RWPE2 (cell line): ENCODE results near the gene OPRL1.

ENCODE experiments used
- ATAC-seq: fragments of 200-7000 bp; cut with Tn5 transposase; 3 replicates; pipeline ENCODE4 v1.9.1; 2021; ENCODE audit warnings: low read depth
- DNase-seq: peaks from one replicate; pipeline ENCODE4 v3.0.0-alpha.2; 2020; ENCODE audit warnings: low spot score
- H3K27ac ChIP-seq: fragments of 450-650 bp; 2 replicates; pipeline ENCODE4 v1.5.1; 2017; ENCODE audit warnings: mild to moderate bottlenecking; ENCODE audit not compliant: poor library complexity, severe bottlenecking
- H3K27me3 ChIP-seq: fragments of 250-450 bp; sonication (Bioruptor Pico); 2 replicates; pipeline ENCODE4 v1.5.1; 2021; ENCODE audit warnings: mild to moderate bottlenecking, moderate library complexity; ENCODE audit not compliant: insufficient read depth, poor library complexity, severe bottlenecking
- H3K36me3 ChIP-seq: fragments of 250-450 bp; sonication (Bioruptor Pico); 2 replicates; pipeline ENCODE4 v1.5.1; 2020; ENCODE audit warnings: low read depth, mild to moderate bottlenecking, moderate library complexity
- H3K4me1 ChIP-seq: fragments of 250-450 bp; sonication (Bioruptor Pico); 2 replicates; pipeline ENCODE4 v1.5.1; 2021; ENCODE audit warnings: mild to moderate bottlenecking, moderate library complexity; ENCODE audit not compliant: insufficient read depth, poor library complexity, severe bottlenecking
- H3K4me3 ChIP-seq: fragments of 250-450 bp; sonication (Bioruptor Pico); 2 replicates; pipeline ENCODE4 v1.5.1; 2021; ENCODE audit warnings: mild to moderate bottlenecking, moderate library complexity; ENCODE audit not compliant: severe bottlenecking
- H3K9me3 ChIP-seq: fragments of 250-450 bp; sonication (Bioruptor Pico); 2 replicates; pipeline ENCODE4 v1.5.1; 2021; ENCODE audit warnings: mild to moderate bottlenecking, moderate library complexity; ENCODE audit not compliant: severe bottlenecking
- TF ChIP-seq, protein P1 (sequence below): fragments of 450-650 bp; IDR thresholded peaks from one replicate; pipeline ENCODE4 v1.5.1; 2017; ENCODE audit warnings: mild to moderate bottlenecking, moderate library complexity; ENCODE audit not compliant: poor library complexity, severe bottlenecking

Gene OPRL1

DNA sequence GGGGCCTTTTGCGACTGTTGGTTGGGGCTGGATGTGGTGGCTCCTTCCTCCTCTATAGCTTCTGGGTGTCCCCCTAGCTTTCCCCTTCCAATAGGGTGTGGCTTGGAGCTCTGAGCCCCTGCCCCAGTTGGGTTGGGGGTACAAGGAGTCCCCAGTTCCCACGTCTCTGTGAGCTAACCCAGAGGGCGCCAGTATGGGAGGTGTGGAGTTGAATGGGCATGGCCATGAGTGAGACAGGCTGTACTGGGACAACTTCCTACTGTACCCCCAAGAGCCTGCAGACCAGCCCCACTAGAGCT is 42.7 kb upstream of the OPRL1 start:
- H3K4me1 ChIP-seq: no peaks in the 10 kb centered on the region
- TF ChIP-seq, protein P1, sequence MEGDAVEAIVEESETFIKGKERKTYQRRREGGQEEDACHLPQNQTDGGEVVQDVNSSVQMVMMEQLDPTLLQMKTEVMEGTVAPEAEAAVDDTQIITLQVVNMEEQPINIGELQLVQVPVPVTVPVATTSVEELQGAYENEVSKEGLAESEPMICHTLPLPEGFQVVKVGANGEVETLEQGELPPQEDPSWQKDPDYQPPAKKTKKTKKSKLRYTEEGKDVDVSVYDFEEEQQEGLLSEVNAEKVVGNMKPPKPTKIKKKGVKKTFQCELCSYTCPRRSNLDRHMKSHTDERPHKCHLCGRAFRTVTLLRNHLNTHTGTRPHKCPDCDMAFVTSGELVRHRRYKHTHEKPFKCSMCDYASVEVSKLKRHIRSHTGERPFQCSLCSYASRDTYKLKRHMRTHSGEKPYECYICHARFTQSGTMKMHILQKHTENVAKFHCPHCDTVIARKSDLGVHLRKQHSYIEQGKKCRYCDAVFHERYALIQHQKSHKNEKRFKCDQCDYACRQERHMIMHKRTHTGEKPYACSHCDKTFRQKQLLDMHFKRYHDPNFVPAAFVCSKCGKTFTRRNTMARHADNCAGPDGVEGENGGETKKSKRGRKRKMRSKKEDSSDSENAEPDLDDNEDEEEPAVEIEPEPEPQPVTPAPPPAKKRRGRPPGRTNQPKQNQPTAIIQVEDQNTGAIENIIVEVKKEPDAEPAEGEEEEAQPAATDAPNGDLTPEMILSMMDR: no peak
- no peak overlapping the region for H3K4me3 ChIP-seq
- DNase-seq (no peak), ATAC-seq (no peak)
- no peak overlapping the region for H3K27ac ChIP-seq
- H3K36me3 ChIP-seq: peaks cover 7% of the 10 kb centered on the region; the same call in 1 of the 2 replicates
- H3K27me3 ChIP-seq: peaks cover 10% of the 10 kb centered on the region
- H3K9me3 ChIP-seq: no peaks in the 10 kb centered on the region

DNA sequence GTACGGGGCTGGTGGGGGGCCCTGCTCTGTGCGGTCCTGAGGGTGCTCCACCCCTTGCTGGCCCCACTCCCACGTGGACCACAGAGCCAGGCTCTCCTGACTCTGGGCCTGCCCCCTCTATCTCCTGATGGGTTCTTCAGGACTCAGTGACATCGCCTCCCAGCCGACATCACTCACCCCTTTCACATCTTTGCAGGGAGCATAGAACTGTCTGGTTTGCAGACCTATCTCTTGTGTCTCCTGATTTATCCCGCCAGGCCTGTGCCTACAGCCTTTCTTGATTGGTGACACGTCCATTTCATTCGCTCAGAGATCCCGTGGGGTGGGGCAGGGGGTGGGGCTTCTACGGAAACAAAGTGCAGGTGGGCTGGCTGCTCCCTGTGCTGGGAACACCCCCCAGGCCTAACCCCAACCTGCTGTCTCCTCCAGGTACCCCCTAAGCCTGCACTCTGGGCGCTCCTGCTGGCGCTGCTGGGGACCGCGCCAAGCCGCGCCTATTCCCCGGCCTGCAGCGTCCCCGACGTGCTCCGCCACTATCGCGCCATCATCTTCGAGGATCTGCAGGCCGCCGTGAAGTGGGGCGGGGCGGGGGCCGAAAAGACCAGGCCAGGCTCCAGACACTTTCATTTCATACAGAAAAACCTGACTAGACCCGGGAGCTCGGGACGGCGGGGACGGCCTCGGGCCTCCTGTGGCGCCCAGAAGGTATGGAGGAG is 42.2 kb upstream of the OPRL1 start:
- Histone ChIP-seq H3K36me3 (peaks cover 6% of the 10 kb centered on the region; the same call in 1 of the 2 replicates), H3K4me1 (no peaks in the 10 kb centered on the region), H3K4me3 (peak overlapping the region; percentile 35), H3K27me3 (peaks cover 14% of the 10 kb centered on the region), H3K27ac (no peak overlapping the region), H3K9me3 (no peaks in the 10 kb centered on the region)
- ATAC-seq (peak; percentile 1), DNase-seq (no peak)
- TF ChIP-seq, protein P1: no peak

DNA sequence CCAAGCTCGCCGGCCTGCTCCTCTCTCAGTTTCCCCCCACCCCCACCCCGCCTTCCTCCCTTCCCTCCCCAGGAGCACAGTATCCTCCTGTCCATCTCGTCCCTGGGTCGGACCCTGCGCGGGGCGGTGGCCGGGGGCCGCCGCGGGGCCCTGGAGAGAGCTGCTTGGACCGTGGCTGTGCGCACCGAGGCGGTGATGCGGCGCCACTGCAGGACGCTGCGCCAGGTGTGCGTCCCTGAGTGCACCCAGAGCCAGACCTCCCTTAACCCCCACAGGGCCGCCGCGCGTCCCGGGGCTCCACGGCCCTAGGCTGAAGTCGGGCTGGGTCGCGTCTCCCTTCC is 41.7 kb upstream of the OPRL1 start:
- H3K27ac ChIP-seq: no peak overlapping the region
- 0 out of 2 replicates have a peak, but pooled peaks cover under 1% of the 10 kb centered on the region for H3K36me3 ChIP-seq
- no peaks in the 10 kb centered on the region for H3K4me1 ChIP-seq
- H3K9me3 ChIP-seq: no peaks in the 10 kb centered on the region
- DNase-seq (no peak), ATAC-seq (peak; percentile 53)
- H3K4me3 ChIP-seq: peak overlapping the region; percentile 35
- peaks cover 14% of the 10 kb centered on the region for H3K27me3 ChIP-seq
- TF ChIP-seq, protein P1: no peak

DNA sequence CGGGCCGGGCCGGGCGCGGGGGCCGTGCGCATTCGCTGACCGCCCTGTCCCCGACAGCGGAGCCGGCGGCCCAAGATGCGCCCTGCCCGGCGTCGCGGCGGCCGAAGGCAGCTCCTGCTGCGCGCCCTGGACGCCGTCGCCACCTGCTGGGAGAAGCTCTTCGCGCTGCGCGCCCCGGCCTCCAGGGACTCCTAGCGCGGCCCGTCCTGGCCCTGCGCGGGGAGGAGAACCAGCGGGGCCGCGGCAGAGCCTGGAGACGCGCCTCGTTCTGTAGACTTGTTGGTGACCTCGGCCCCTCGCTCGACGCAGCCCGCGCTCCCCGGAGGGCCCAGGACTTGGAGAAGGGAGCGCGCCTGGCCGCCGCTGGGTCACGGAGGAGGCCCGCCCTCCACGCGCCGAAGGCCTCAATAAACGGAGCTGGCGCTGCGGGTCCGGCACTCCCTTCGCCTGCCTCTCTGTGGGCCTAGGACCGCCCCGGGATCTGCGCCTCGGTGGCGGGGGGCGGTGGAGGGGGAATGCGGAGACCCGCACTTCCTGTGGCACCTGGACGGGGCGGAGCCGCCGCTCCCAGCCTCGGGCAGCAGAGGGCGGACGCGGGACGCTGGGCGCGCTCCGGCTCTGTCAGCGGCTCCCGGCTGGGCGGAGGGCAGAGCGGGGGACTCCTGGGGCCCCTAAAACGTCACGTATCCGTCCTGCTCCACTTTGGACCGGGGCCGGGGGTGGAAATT is 41.2 kb upstream of the OPRL1 start:
- Histone ChIP-seq H3K4me3 (peak overlapping the region; percentile 35), H3K27me3 (peaks cover 14% of the 10 kb centered on the region), H3K9me3 (no peaks in the 10 kb centered on the region), H3K4me1 (no peaks in the 10 kb centered on the region), H3K36me3 (no peaks in the 10 kb centered on the region), H3K27ac (no peak overlapping the region)
- ATAC-seq: peak; percentile 73
- TF ChIP-seq, protein P1: peak; percentile 100
- DNase-seq: no peak
